Gastrocnemius medialis (tissue), 4 donors: ENCODE measurements around the gene BLOC1S6. TPM values are rescaled to one million over a fixed set of nuclear protein-coding genes. Genes with fewer than 3 reads are reported as not detected.

Source experiments
- ATAC-seq, 2 donors: fragments of 150-250 bp; one replicate each; pipeline ENCODE4 v1.9.1; 2016
- DNase-seq, 2 donors: peaks; one replicate each; pipeline ENCODE4 v3.0.0-alpha.2; 2019
- H3K27ac ChIP-seq, 4 donors: fragments of 200-600 bp; sonication (generic); 1 replicate in 1 of 4; 2 replicates in 3 of 4; pipeline ENCODE4 v1.5.1; 2016 to 2018; ENCODE audit warnings: mild to moderate bottlenecking in 2 of 4, moderate library complexity in 1 of 4
- H3K27me3 ChIP-seq, 3 donors: fragments of 200-600 bp; sonication (generic) in 2 of 3; 1 replicate in 1 of 3; 2 replicates in 2 of 3; pipeline versions ENCODE4 v1.5.1 to v1.6.0; 2016 to 2019; ENCODE audit warnings: mild to moderate bottlenecking in 1 of 3, moderate library complexity in 1 of 3
- H3K36me3 ChIP-seq, 2 donors: fragments of 200-600 bp; sonication (generic) in 1 of 2; one replicate each; pipeline ENCODE4 v1.5.1; 2017 to 2018
- H3K4me1 ChIP-seq, 2 donors: fragments of 200-600 bp; sonication (generic) in 1 of 2; one replicate each; pipeline ENCODE4 v1.5.1; 2016 to 2017; ENCODE audit warnings: mild to moderate bottlenecking in 2 of 2
- H3K4me3 ChIP-seq, 4 donors: fragments of 200-600 bp; sonication (generic) in 3 of 4; 1 replicate in 1 of 4; 2 replicates in 3 of 4; pipeline ENCODE4 v1.5.1; 2016 to 2019; ENCODE audit warnings: mild to moderate bottlenecking in 2 of 4
- H3K9me3 ChIP-seq, 3 donors: fragments of 200-600 bp; sonication (generic) in 2 of 3; 1 replicate in 1 of 3; 2 replicates in 2 of 3; pipeline ENCODE4 v1.5.1; 2016 to 2019
- CTCF ChIP-seq, 5 experiments: fragments of 450-650 bp in 3 of 5; fragments of 200-600 bp in 2 of 5; sonication (generic) in 2 of 5; IDR thresholded peaks in 4 of 5; conservative IDR thresholded peaks in 1 of 5; 1 replicate in 4 of 5; 2 replicates in 1 of 5; pipeline ENCODE4 v1.5.1; 2016 to 2019; ENCODE audit warnings: antibody characterized with exemption in 5 of 5, mild to moderate bottlenecking in 3 of 5, moderate library complexity in 3 of 5
- POLR2A ChIP-seq, 2 donors: fragments of 450-650 bp; IDR thresholded peaks; one replicate each; pipeline ENCODE4 v1.6.1; 2017; ENCODE audit warnings: antibody characterized with exemption in 2 of 2, mild to moderate bottlenecking in 2 of 2, moderate library complexity in 2 of 2
- in situ Hi-C, 4 donors: fragments of 200-750 bp; cut with MboI; loops; one replicate each; pipeline versions ENCODE4 v1.15.0 to v1.8.0; 2017; ENCODE audit warnings: low sequenced_read_pairs in 4 of 4
- intact Hi-C: fragments of 100-400 bp; cut with DNase I; formaldehyde crosslinking; loops from one replicate; pipeline ENCODE4 v1.15.1; 2023; ENCODE audit warnings: low total_unique reads
- total RNA-seq, 4 donors: library from RNA; depleted of rRNA; stranded (reverse); fragments of >200 nt; gene quantifications; one replicate each; pipeline versions ENCODE4 v1.1.0 to v1.2.3, GENCODE V29; 2016

Gene BLOC1S6
- total RNA-seq, 4 donors from 2014 or later = 32.9 to 38.2 (median 36.6) TPM

GRCh38 chr15:45581919-45582318 is 5.3 kb upstream of the BLOC1S6 start:
- ATAC-seq = no peak
- intact Hi-C loops = no loop called here
- no peaks in the 10 kb centered on the region for H3K9me3 ChIP-seq
- H3K4me3 ChIP-seq = no peak overlapping the region
- no peaks in the 10 kb centered on the region for H3K36me3 ChIP-seq
- peaks cover 6 to 7% of the 10 kb centered on the region in 2 donors for H3K4me1 ChIP-seq
- in situ Hi-C loops = no loop called here
- no peak for DNase-seq
- H3K27ac ChIP-seq = no peak overlapping the region
- TF ChIP-seq POLR2A (IDR thresholded peaks at IDR 0.05) = no peak
- no peak for TF ChIP-seq CTCF (IDR thresholded peaks at IDR 0.05 in 4 of 5, conservative IDR thresholded peaks at IDR 0.05 in 1 of 5)
- H3K27me3 ChIP-seq = no peaks in the 10 kb centered on the region

GRCh38 chr15:45583731-45584639 is 3.2 kb upstream of the BLOC1S6 start:
- no peak for ATAC-seq
- no peak for DNase-seq
- no peak overlapping the region for H3K27ac ChIP-seq
- no peak overlapping the region for H3K4me3 ChIP-seq
- TF ChIP-seq POLR2A (IDR thresholded peaks at IDR 0.05) = no peak
- no peak for TF ChIP-seq CTCF (IDR thresholded peaks at IDR 0.05 in 4 of 5, conservative IDR thresholded peaks at IDR 0.05 in 1 of 5)
- H3K9me3 ChIP-seq = no peaks in the 10 kb centered on the region
- intact Hi-C loops = no loop called here
- in situ Hi-C loops = no loop called here
- H3K36me3 ChIP-seq = no peaks in the 10 kb centered on the region
- peaks cover 18 to 19% of the 10 kb centered on the region in 2 donors for H3K4me1 ChIP-seq
- H3K27me3 ChIP-seq = no peaks in the 10 kb centered on the region

GRCh38 chr15:45585069-45585791 is 1.9 kb upstream of the BLOC1S6 start:
- ATAC-seq (no peak), DNase-seq (no peak)
- Histone ChIP-seq H3K9me3 (no peaks in the 10 kb centered on the region), H3K27me3 (no peaks in the 10 kb centered on the region), H3K4me1 (peaks cover 28 to 29% of the 10 kb centered on the region in 2 donors), H3K36me3 (no peaks in the 10 kb centered on the region), H3K27ac (no peak overlapping the region), H3K4me3 (no peak overlapping the region)
- intact Hi-C loops (loop anchor here (5.0 kb wide), 1 partner anchor 128 kb away; no protein-coding TSS in a partner anchor), in situ Hi-C loops (loop anchor here in 1 of 4 donors (5.0 kb wide), 1 partner anchor 52 kb away; the partner anchor contains the start of gene SQOR)
- TF ChIP-seq CTCF (IDR thresholded peaks at IDR 0.05 in 4 of 5, conservative IDR thresholded peaks at IDR 0.05 in 1 of 5) (no peak), POLR2A (IDR thresholded peaks at IDR 0.05) (no peak)

- no peaks in the 10 kb centered on the region for H3K36me3 ChIP-seq
- peak overlapping the region; percentile 87 to 98 (median 92) for H3K4me3 ChIP-seq
- intact Hi-C loops (loop anchor here (2.0 to 5.0 kb wide), 4 partner anchors 49 to 387 kb away; partner anchors contain the start of gene SQOR), in situ Hi-C loops (loop anchor here in 1 of 4 donors (5.0 kb wide), 1 partner anchor 51 kb away; the partner anchor contains the start of gene SQOR)
- DNase-seq (no peak), ATAC-seq (no peak)
- H3K27me3 ChIP-seq = no peaks in the 10 kb centered on the region
- no peaks in the 10 kb centered on the region for H3K9me3 ChIP-seq
- peaks cover 33 to 37% of the 10 kb centered on the region in 2 donors for H3K4me1 ChIP-seq
- peak overlapping the region; percentile 95 to 100 (median 97) for H3K27ac ChIP-seq
- TF ChIP-seq POLR2A (IDR thresholded peaks at IDR 0.05) (no peak), CTCF (IDR thresholded peaks at IDR 0.05 in 4 of 5, conservative IDR thresholded peaks at IDR 0.05 in 1 of 5) (no peak)
Observed at GRCh38 chr15:45586125-45586524, 1.1 kb upstream of the BLOC1S6 start.
